Panc1 (cell line): ENCODE measurements around the gene LMNA. TPM values are rescaled to one million over a fixed set of nuclear protein-coding genes. Genes with fewer than 3 reads are reported as not detected.

Experiments used
- ATAC-seq: fragments of 200-7000 bp; cut with Tn5 transposase; 2 replicates; pipeline ENCODE4 v1.9.1; 2020; ENCODE audit warnings: mild to moderate bottlenecking, moderate library complexity
- BruUV-seq: library from RNA; stranded (reverse); fragments of 400-500 nt; replicated peaks from 2 replicates; lab custom pipeline; 2021; lab: Mats Ljungman, UMichigan
- CTCF ChIA-PET: fragments of 300-600 bp; sonication (Branson Sonifier 250); formaldehyde crosslinking; loops from one replicate; lab custom pipeline; 2022; ENCODE audit warnings: antibody characterized with exemption; lab: Charles Lee
- POLR2A ChIA-PET: fragments of 300-600 bp; sonication (Branson Sonifier 250); formaldehyde crosslinking; loops from one replicate; lab custom pipeline; 2022; ENCODE audit warnings: antibody characterized with exemption; lab: Charles Lee
- DNase-seq: peaks from one replicate; pipeline ENCODE4 v3.0.0-alpha.2; 2010; ENCODE audit warnings: low read depth, low spot score
- H3K27ac ChIP-seq: 2 replicates; pipeline ENCODE4 v1.5.1; 2011; ENCODE audit warnings: mild to moderate bottlenecking, low read length, inconsistent platforms
- H3K27me3 ChIP-seq: fragments of 200-500 bp; sonication (Bioruptor generic); 2 replicates; pipeline ENCODE4 v1.6.0; 2014; ENCODE audit warnings: low read length, inconsistent platforms; ENCODE audit not compliant: control insufficient read depth, insufficient read depth
- H3K36me3 ChIP-seq: fragments of 200-500 bp; sonication (Bioruptor generic); 2 replicates; pipeline ENCODE4 v1.5.1; 2014; ENCODE audit warnings: inconsistent platforms, mild to moderate bottlenecking, low read length, moderate library complexity; ENCODE audit not compliant: control insufficient read depth, insufficient read depth
- H3K4me1 ChIP-seq: 2 replicates; pipeline ENCODE4 v1.5.1; 2011; ENCODE audit warnings: inconsistent platforms, mild to moderate bottlenecking, low read length, moderate library complexity; ENCODE audit not compliant: control insufficient read depth, insufficient read depth
- H3K4me3 ChIP-seq, 2 experiments: 2 replicates each; pipeline ENCODE4 v1.5.1; 2011 to 2012; ENCODE audit warnings: low read depth in 2 of 2, low read length in 2 of 2, mild to moderate bottlenecking in 2 of 2, inconsistent platforms in 1 of 2, moderate library complexity in 1 of 2
- H3K9me3 ChIP-seq: fragments of 200-500 bp; sonication (Bioruptor generic); 2 replicates; pipeline ENCODE4 v1.5.1; 2014; ENCODE audit warnings: low read depth, mild to moderate bottlenecking, inconsistent platforms, low read length, moderate library complexity; ENCODE audit not compliant: control insufficient read depth, insufficient read depth
- CTCF ChIP-seq: fragments of 450-650 bp; IDR thresholded peaks from 2 replicates; pipeline ENCODE4 v1.5.1; 2017; ENCODE audit warnings: mild to moderate bottlenecking
- POLR2AphosphoS5 ChIP-seq: IDR thresholded peaks from 2 replicates; pipeline ENCODE4 v1.6.1; 2012; ENCODE audit warnings: mild to moderate bottlenecking, low read depth, low read length, moderate library complexity
- SIN3A ChIP-seq: IDR thresholded peaks from 2 replicates; pipeline ENCODE4 v1.6.1; 2012; ENCODE audit warnings: low read depth, mild to moderate bottlenecking, low read length, moderate library complexity, borderline replicate concordance; ENCODE audit not compliant: insufficient read depth
- TCF7L2 ChIP-seq: IDR thresholded peaks from 2 replicates; pipeline ENCODE4 v1.6.1; 2011; ENCODE audit warnings: mild to moderate bottlenecking, low read depth, low read length, inconsistent platforms
- in situ Hi-C: cut with HindIII; loops from 2 replicates; pipeline ENCODE4 v1.10.0; 2016; ENCODE audit warnings: low sequenced_read_pairs, low pct_unique_long_range_greater_than_20kb
- intact Hi-C: fragments of 100-400 bp; cut with micrococcal nuclease; formaldehyde crosslinking; loops from one replicate; pipeline ENCODE4 v1.10.0; 2022; ENCODE audit not compliant: unreplicated experiment
- total RNA-seq: library from RNA; stranded (reverse); gene quantifications from one replicate; pipeline ENCODE4 v1.2.1, GENCODE V29; 2021; ENCODE audit not compliant: unreplicated experiment
- TF ChIP-seq, protein P1 (sequence below), 2 experiments: IDR thresholded peaks; 2 replicates each; pipeline ENCODE4 v1.6.1; 2011 to 2012; ENCODE audit warnings: low read depth in 2 of 2, control low read depth in 1 of 2, low read length in 1 of 2, mild to moderate bottlenecking in 1 of 2, moderate library complexity in 1 of 2; ENCODE audit not compliant: insufficient read depth in 1 of 2

Gene LMNA
- total RNA-seq, 1 experiment from 2014 or later = 691 TPM

GRCh38 chr1:156172696-156173470 is 58.4 kb downstream of the LMNA start:
- TF ChIP-seq POLR2AphosphoS5 (no peak), CTCF (no peak), SIN3A (no peak), TCF7L2 (no peak)
- TF ChIP-seq, protein P1, sequence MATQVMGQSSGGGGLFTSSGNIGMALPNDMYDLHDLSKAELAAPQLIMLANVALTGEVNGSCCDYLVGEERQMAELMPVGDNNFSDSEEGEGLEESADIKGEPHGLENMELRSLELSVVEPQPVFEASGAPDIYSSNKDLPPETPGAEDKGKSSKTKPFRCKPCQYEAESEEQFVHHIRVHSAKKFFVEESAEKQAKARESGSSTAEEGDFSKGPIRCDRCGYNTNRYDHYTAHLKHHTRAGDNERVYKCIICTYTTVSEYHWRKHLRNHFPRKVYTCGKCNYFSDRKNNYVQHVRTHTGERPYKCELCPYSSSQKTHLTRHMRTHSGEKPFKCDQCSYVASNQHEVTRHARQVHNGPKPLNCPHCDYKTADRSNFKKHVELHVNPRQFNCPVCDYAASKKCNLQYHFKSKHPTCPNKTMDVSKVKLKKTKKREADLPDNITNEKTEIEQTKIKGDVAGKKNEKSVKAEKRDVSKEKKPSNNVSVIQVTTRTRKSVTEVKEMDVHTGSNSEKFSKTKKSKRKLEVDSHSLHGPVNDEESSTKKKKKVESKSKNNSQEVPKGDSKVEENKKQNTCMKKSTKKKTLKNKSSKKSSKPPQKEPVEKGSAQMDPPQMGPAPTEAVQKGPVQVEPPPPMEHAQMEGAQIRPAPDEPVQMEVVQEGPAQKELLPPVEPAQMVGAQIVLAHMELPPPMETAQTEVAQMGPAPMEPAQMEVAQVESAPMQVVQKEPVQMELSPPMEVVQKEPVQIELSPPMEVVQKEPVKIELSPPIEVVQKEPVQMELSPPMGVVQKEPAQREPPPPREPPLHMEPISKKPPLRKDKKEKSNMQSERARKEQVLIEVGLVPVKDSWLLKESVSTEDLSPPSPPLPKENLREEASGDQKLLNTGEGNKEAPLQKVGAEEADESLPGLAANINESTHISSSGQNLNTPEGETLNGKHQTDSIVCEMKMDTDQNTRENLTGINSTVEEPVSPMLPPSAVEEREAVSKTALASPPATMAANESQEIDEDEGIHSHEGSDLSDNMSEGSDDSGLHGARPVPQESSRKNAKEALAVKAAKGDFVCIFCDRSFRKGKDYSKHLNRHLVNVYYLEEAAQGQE (IDR thresholded peaks at IDR 0.05; ENCODE audit: insufficient read depth in 1 of 2, low read depth in 2 of 2, low read length in 1 of 2) = no peak
- BruUV-seq = no TSS peak
- in situ Hi-C loops (no loop called here), intact Hi-C loops (no loop called here)
- no peaks in the 10 kb centered on the region for H3K9me3 ChIP-seq
- no peak overlapping the region for H3K4me3 ChIP-seq
- no peaks in the 10 kb centered on the region for H3K36me3 ChIP-seq
- no peak for ATAC-seq
- POLR2A ChIA-PET = interaction anchor here (0.5 to 1.0 kb wide), 2 partner anchors 9 to 71 kb away, joined by 3 read pairs; no protein-coding TSS in a partner anchor
- no peaks in the 10 kb centered on the region for H3K27me3 ChIP-seq
- CTCF ChIA-PET = no interaction called here
- H3K4me1 ChIP-seq = no peaks in the 10 kb centered on the region
- no peak overlapping the region for H3K27ac ChIP-seq
- no peak for DNase-seq

- H3K4me3 ChIP-seq = no peak overlapping the region
- POLR2A ChIA-PET = interaction anchor here (0.7 kb wide), 1 partner anchor 202 kb away, joined by 4 read pairs; no protein-coding TSS in a partner anchor
- no peaks in the 10 kb centered on the region for H3K27me3 ChIP-seq
- no peak overlapping the region for H3K27ac ChIP-seq
- CTCF ChIA-PET = interaction anchor here (0.6 to 1.2 kb wide), 2 partner anchors 41 to 48 kb away, joined by 5 to 7 read pairs; no protein-coding TSS in a partner anchor
- no peaks in the 10 kb centered on the region for H3K36me3 ChIP-seq
- no peaks in the 10 kb centered on the region for H3K9me3 ChIP-seq
- DNase-seq (no peak), ATAC-seq (no peak; the same call in 1 of the 2 replicates)
- intact Hi-C loops = no loop called here
- TF ChIP-seq POLR2AphosphoS5 (no peak), TCF7L2 (no peak), SIN3A (no peak)
- TF ChIP-seq, protein P1 (IDR thresholded peaks at IDR 0.05; ENCODE audit: insufficient read depth in 1 of 2, low read depth in 2 of 2, low read length in 1 of 2) = no peak
- in situ Hi-C loops = no loop called here
- BruUV-seq = no TSS peak
- no peaks in the 10 kb centered on the region for H3K4me1 ChIP-seq
These were observed 62.2 kb downstream of the LMNA start for GRCh38 chr1:156176610-156177210.
